OCI-LY7 (cell line): ENCODE measurements around the gene KIF1B. TPM values are rescaled to one million over a fixed set of nuclear protein-coding genes. Genes with fewer than 3 reads are reported as not detected.

Experiments
- BruUV-seq: library from RNA; stranded (reverse); fragments of 400-500 nt; replicated peaks from 2 replicates; lab custom pipeline; 2021; lab: Mats Ljungman, UMichigan
- CTCF ChIA-PET: fragments of 300-600 bp; sonication (Branson Sonifier 250); formaldehyde crosslinking; loops from one replicate; lab custom pipeline; 2022; ENCODE audit warnings: antibody characterized with exemption; ENCODE audit not compliant: unreplicated experiment; lab: Charles Lee
- POLR2A ChIA-PET: fragments of 300-600 bp; sonication (Branson Sonifier 250); formaldehyde crosslinking; loops from one replicate; lab custom pipeline; 2022; ENCODE audit warnings: antibody characterized with exemption; lab: Charles Lee
- DNase-seq: peaks from one replicate; pipeline ENCODE4 v3.0.0-alpha.2; 2015; ENCODE audit warnings: low spot score
- H2AFZ ChIP-seq: fragments of 200-600 bp; sonication (generic), shearing (Covaris generic); 2 replicates; pipeline ENCODE4 v1.6.1; 2014; ENCODE audit warnings: mild to moderate bottlenecking, antibody characterized with exemption, low read length, moderate library complexity
- H3K27ac ChIP-seq: fragments of 200-600 bp; sonication (generic); 2 replicates; pipeline ENCODE4 v1.5.1; 2014; ENCODE audit warnings: mixed run types, low read depth, mild to moderate bottlenecking, moderate library complexity, low read length, inconsistent platforms; ENCODE audit not compliant: poor library complexity, severe bottlenecking
- H3K36me3 ChIP-seq: fragments of 200-600 bp; sonication (generic); 2 replicates; pipeline ENCODE4 v1.6.1; 2014; ENCODE audit warnings: mild to moderate bottlenecking, antibody characterized with exemption, low read length, moderate library complexity, mixed read lengths; ENCODE audit not compliant: insufficient read depth
- H3K4me1 ChIP-seq: fragments of 200-600 bp; sonication (generic); 2 replicates; pipeline ENCODE4 v1.5.1; 2014; ENCODE audit warnings: mild to moderate bottlenecking, low read length; ENCODE audit not compliant: insufficient read depth, poor library complexity, severe bottlenecking
- H3K4me2 ChIP-seq: fragments of 200-600 bp; sonication (generic); 2 replicates; pipeline ENCODE4 v1.6.1; 2014; ENCODE audit warnings: mild to moderate bottlenecking, low read length
- H3K4me3 ChIP-seq: fragments of 200-600 bp; sonication (generic); 2 replicates; pipeline ENCODE4 v1.5.1; 2014; ENCODE audit warnings: mild to moderate bottlenecking, low read depth, low read length; ENCODE audit not compliant: poor library complexity, severe bottlenecking
- H3K79me2 ChIP-seq: fragments of 200-600 bp; sonication (generic); 2 replicates; pipeline ENCODE4 v1.6.1; 2016; ENCODE audit warnings: low read depth, mild to moderate bottlenecking, low read length, moderate library complexity, mixed read lengths; ENCODE audit not compliant: insufficient read depth
- H3K9me2 ChIP-seq: fragments of 200-600 bp; sonication (generic); 2 replicates; pipeline ENCODE4 v1.6.1; 2016; ENCODE audit warnings: mild to moderate bottlenecking, low read length, mixed read lengths; ENCODE audit not compliant: insufficient read depth
- H3K9me3 ChIP-seq: fragments of 200-600 bp; sonication (generic); 2 replicates; pipeline ENCODE4 v1.6.1; 2014; ENCODE audit warnings: mild to moderate bottlenecking, mixed run types, low read length, mixed read lengths
- H4K20me1 ChIP-seq: fragments of 200-600 bp; sonication (generic); 2 replicates; pipeline ENCODE4 v1.6.1; 2014; ENCODE audit warnings: mild to moderate bottlenecking, antibody characterized with exemption, low read length, moderate library complexity, mixed read lengths; ENCODE audit not compliant: insufficient read depth
- EZH2phosphoT487 ChIP-seq: fragments of 200-600 bp; sonication (generic); IDR thresholded peaks from 2 replicates; pipeline ENCODE4 v1.6.1; 2018; ENCODE audit warnings: low read depth, borderline replicate concordance, mild to moderate bottlenecking, mixed run types, antibody characterized with exemption, low read length, moderate library complexity, mixed read lengths
- intact Hi-C: fragments of 100-400 bp; cut with micrococcal nuclease; formaldehyde crosslinking; loops from one replicate; pipeline ENCODE4 v1.10.0; 2022; ENCODE audit not compliant: unreplicated experiment
- total RNA-seq, 2 experiments: library from RNA; depleted of rRNA in 1 of 2; stranded (reverse); fragments of >200 nt in 1 of 2; shearing (Covaris generic) in 1 of 2; gene quantifications; 2 replicates each; pipeline ENCODE4 v1.2.3, GENCODE V29; 2014 to 2022
- TF ChIP-seq, protein P1 (sequence below): fragments of 200-600 bp; sonication (generic); conservative IDR thresholded peaks from 2 replicates; pipeline ENCODE4 v1.5.1; 2014; ENCODE audit warnings: mild to moderate bottlenecking, antibody characterized with exemption, low read length, moderate library complexity, mixed read lengths

Gene KIF1B
- total RNA-seq, 2 experiments from 2014 or later = 3.8 to 4.8 TPM

DNA sequence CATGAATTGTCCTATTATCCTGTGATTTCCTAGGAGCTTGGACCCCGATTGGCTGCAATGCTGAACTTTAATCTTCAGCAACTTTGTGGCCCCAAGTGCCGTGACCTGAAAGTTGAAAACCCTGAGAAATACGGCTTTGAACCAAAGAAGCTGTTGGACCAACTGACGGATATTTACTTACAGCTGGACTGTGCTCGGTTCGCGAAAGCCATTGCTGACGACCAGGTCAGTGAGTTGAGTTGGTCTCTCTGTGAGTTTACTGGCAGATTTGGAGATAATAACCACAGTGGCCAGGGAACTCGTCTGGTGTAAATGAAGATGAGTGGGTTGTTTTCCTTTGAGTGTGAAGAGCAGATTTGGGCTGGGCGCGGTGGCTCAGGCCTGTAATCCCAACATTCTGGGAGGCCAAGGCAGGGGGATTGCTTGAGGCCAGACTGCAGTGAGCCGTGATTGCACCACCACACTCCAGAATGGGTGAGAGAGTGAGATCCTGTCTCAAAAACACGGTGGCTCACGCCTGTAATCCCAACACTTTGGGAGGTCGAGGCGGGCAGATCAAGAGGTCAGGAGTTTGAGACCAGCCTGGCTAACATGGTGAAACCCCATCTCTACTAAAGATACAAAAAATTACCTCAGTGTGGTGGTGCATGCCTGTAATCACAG is 39.1 kb upstream of the KIF1B start:
- peaks cover 42% of the 10 kb centered on the region for H3K36me3 ChIP-seq
- H3K27ac ChIP-seq = no peak overlapping the region
- no peak overlapping the region for H3K4me2 ChIP-seq
- no peak for TF ChIP-seq EZH2phosphoT487
- TF ChIP-seq, protein P1, sequence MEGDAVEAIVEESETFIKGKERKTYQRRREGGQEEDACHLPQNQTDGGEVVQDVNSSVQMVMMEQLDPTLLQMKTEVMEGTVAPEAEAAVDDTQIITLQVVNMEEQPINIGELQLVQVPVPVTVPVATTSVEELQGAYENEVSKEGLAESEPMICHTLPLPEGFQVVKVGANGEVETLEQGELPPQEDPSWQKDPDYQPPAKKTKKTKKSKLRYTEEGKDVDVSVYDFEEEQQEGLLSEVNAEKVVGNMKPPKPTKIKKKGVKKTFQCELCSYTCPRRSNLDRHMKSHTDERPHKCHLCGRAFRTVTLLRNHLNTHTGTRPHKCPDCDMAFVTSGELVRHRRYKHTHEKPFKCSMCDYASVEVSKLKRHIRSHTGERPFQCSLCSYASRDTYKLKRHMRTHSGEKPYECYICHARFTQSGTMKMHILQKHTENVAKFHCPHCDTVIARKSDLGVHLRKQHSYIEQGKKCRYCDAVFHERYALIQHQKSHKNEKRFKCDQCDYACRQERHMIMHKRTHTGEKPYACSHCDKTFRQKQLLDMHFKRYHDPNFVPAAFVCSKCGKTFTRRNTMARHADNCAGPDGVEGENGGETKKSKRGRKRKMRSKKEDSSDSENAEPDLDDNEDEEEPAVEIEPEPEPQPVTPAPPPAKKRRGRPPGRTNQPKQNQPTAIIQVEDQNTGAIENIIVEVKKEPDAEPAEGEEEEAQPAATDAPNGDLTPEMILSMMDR = no peak
- no TSS peak for BruUV-seq
- no peaks in the 10 kb centered on the region for H4K20me1 ChIP-seq
- H2AFZ ChIP-seq = no peak overlapping the region
- H3K4me1 ChIP-seq = no peaks in the 10 kb centered on the region
- ChIA-PET POLR2A (no interaction called here), CTCF (no interaction called here)
- 0 out of 2 replicates have a peak, but pooled peaks cover 4% of the 10 kb centered on the region for H3K9me3 ChIP-seq
- H3K79me2 ChIP-seq = no peaks in the 10 kb centered on the region
- H3K4me3 ChIP-seq = no peak overlapping the region
- DNase-seq = no peak
- H3K9me2 ChIP-seq = no peaks in the 10 kb centered on the region
- intact Hi-C loops = no loop called here

DNA sequence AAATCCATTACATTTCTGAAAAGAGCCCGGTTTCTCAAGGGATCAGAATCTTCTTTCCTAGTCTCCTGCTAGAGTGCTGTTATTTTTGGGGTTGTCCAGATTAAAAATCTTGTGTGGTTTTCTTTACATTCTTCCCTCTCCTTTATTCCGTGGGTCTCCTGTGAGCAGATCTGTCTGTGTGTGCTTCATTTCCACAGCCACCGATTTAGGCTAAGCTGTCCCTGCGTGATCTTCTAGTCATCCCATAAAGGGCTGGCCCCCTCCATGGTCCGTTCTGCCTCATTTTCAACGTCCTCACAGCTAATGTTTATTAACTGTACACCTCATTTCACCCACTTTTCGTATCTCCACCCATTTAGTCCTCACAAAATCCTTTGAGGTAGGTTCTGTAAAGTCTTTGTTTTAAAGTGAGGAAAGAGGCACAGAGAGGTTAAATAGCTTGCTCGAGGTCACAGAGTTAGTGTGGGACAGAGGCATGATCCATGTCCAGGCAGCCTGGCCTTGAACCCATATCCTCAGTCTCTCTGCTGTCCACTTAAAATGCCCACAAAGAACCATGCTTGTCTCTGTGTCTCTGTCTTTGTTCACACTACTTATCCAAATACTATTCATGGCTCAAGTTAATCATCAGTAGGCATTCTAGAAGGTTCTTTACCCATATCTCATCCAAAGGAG is 38.2 kb upstream of the KIF1B start:
- no peaks in the 10 kb centered on the region for H3K9me2 ChIP-seq
- no peaks in the 10 kb centered on the region for H3K4me1 ChIP-seq
- no peak overlapping the region for H3K27ac ChIP-seq
- no peak for DNase-seq
- no peaks in the 10 kb centered on the region for H3K79me2 ChIP-seq
- H3K36me3 ChIP-seq = peaks cover 43% of the 10 kb centered on the region
- TF ChIP-seq, protein P1 = no peak
- no peak for TF ChIP-seq EZH2phosphoT487
- no peak overlapping the region for H2AFZ ChIP-seq
- CTCF ChIA-PET = no interaction called here
- no peak overlapping the region for H3K4me2 ChIP-seq
- intact Hi-C loops = no loop called here
- H4K20me1 ChIP-seq = no peaks in the 10 kb centered on the region
- POLR2A ChIA-PET = interaction anchor here (0.5 kb wide), 1 partner anchor 44 kb away, joined by 3 read pairs; no protein-coding TSS in a partner anchor
- H3K4me3 ChIP-seq = no peak overlapping the region
- no TSS peak for BruUV-seq
- 0 out of 2 replicates have a peak, but pooled peaks cover 5% of the 10 kb centered on the region for H3K9me3 ChIP-seq

DNA sequence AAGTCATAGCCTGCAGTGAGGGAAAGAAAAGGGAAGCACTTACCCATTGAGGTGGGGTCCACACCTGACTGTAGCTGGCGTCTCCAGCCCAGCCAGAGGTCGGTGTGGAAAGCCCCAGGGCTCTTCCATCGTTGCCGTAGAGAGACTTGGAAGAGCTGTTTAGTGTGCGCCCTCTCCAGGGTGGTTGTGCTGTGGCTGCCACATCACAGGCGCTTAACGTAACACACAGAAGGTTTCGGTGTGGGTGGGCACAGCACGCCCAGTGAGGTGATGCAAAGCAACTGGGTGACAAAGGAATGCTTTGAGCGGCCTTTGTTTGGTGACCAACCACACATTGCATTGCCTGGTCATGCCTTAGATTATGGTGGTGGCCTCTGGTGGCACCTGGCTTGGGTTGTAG is 36.8 kb upstream of the KIF1B start:
- no peaks in the 10 kb centered on the region for H4K20me1 ChIP-seq
- H2AFZ ChIP-seq = no peak overlapping the region
- H3K9me3 ChIP-seq = 0 out of 2 replicates have a peak, but pooled peaks cover 5% of the 10 kb centered on the region
- TF ChIP-seq EZH2phosphoT487 = no peak
- TF ChIP-seq, protein P1 = no peak
- H3K4me1 ChIP-seq = no peaks in the 10 kb centered on the region
- intact Hi-C loops = no loop called here
- no peak overlapping the region for H3K4me2 ChIP-seq
- no peak for DNase-seq
- H3K27ac ChIP-seq = no peak overlapping the region
- H3K9me2 ChIP-seq = no peaks in the 10 kb centered on the region
- no peaks in the 10 kb centered on the region for H3K79me2 ChIP-seq
- ChIA-PET CTCF (no interaction called here), POLR2A (no interaction called here)
- no TSS peak for BruUV-seq
- no peak overlapping the region for H3K4me3 ChIP-seq
- H3K36me3 ChIP-seq = peaks cover 35% of the 10 kb centered on the region
